Germinal center (tissue), 1 donor: ENCODE measurements around the gene VENTX.

Experiments
- DNase-seq: peaks from one replicate; pipeline ENCODE4 v3.0.0; 2012; ENCODE audit warnings: mixed read lengths, low spot score

VENTX gene, protein sequence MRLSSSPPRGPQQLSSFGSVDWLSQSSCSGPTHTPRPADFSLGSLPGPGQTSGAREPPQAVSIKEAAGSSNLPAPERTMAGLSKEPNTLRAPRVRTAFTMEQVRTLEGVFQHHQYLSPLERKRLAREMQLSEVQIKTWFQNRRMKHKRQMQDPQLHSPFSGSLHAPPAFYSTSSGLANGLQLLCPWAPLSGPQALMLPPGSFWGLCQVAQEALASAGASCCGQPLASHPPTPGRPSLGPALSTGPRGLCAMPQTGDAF

DNA sequence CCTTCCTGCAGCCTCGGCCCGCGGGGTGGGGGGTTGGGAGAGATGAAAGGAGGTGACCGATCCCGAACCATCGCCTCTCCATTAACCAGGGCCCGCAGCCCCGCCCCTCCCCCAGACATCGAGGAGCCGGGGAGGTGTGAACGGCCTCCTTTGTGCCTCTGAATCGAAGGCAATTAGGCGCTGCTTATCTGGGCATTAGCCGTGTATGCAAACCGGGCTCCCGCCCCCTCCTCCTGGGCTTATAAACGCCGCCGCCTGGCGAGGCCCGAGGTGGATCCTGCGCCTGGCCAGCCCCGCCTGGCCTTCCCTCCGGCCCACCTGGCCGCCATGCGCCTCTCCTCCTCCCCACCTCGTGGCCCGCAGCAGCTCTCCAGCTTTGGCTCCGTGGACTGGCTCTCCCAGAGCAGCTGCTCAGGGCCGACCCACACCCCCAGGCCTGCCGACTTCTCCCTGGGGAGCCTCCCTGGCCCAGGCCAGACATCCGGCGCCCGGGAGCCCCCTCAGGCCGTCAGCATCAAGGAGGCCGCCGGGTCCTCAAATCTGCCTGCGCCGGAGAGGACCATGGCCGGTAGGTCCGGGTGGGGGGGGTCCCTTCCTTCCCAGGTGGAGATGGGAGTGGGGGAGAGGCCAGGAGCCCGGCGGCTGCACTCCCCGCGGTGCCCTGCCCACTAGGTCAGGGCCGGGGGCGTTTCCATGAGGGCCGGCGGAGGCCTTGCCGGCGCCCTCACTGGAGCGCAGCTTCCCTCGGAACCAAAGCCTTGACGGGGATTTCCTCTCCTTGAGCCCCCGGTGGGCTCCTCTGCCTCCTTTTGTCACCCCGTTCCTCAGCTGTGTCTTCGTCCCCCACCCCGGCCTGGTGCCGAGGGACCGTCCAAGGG is at the start of gene VENTX:
VENTX (plus strand) TSS at position 268 of the 878 bp plus-strand sequence; CDS start at position 328, 60 bp downstream.
- no peak for DNase-seq

DNA sequence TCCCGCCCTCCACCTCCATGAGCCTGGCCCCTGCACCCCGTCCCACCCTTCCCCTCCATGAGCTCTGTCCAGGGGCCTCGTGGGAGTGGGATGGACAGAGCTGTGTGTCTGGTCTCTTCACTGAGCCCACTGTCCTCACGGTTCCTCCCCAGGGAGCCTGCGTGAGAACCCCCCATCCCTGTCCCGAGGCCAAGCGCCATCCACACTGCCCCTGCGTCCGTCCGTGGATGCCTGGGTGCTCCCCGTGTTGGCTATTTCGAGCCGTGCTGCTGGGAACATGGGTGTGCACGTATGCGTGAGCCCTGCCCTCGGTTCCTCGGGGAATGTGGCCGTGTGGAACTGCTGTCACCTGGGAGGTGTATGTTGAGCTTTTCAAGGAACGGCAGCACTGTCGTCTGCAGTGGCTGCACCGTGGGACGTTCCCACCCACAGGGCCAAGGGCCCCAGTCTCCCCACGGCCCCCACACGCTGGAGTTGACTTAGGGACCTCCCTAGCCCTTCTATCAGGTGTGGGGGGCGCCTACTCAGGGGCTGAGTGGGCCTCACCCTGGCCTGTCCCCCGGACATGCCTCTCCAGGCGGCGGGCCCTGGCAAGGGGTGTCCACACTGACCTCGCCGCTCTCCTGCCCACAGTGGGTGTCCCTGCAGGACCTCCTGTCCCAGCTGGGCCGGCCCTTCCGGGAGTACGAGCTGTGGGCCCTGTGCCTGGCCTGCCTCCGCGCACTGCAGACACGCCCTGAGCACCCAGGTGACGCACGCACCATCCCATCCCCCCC is 49.6 kb upstream of the VENTX start:
- no peak for DNase-seq

DNA sequence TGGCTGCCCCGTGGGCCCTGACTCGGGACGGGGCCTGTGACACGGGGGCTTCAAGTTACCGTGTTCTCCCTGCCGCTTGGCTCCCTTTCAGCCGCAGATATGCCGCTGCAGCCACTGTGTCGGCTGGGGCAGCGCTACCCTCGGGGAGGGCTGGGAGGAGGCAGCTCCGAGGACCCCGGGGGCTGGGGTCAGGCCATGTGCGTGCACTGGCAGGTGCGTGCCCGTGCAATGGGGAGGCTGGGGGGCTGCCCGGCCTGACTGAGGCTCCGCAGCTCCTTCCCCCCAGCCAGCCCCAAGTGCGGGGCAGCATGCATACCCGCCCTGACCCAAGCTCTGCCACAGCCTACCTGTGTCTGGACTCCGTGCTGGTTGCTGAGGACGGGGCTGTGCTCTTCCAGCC is 48.4 kb upstream of the VENTX start:
- DNase-seq = no peak

DNA sequence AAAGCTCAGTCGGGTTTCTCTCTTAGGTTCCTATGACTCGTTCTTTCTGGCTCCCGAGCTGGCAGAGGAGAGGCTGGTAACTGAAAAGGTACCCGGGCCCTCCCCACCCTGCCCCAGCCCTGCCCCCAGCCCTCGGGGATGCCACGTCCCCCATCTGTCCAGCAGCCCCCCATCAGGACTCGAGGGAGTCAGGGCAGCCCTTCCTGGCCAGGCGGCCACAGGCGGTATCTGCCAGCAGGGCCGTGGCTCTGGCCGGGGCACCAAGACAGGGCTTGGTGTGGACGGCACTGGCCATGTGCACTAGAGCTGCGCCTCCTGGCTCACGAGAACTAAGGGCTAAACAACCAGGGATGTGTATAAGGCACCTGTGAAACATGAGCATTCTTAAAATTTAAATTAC is 47.9 kb upstream of the VENTX start:
- DNase-seq = no peak

DNA sequence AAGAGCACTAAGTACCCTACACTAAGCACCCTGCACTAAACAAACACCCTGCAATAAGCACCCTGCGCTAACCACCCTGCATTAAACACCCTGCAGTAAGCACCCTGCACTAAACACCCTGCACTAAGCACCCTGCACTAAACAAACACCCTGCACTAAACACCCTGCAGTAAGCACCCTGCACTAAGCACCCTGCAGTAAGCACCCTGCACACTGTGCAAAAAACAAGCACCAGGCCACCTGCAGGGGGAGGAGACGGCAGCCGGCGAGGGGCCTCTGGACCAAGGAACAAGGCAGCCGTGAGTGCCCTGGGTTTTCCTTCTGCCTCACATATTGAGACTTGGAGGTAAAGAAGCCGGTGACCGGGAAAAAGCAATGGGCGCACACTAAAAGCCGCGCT is 47.4 kb upstream of the VENTX start:
- no peak for DNase-seq

DNA sequence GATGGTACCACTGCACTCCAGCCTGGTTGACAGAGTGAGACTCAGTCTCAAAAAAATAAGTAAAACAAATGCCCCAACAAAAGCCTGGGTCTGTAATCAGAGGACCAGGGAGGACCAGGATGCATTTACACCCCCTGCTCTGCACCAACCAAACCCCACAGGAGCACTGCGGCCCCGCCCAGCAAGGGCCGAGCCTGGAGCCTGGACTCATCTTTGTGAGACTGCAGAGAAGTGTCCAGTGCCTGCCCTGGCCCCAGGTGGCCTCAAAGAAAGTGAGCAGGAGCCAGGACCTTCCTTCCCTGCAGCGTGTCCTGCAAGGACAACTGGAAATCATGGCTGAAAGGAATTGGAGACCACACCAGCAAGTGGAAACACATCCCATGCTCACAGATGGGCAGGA is 46.0 kb upstream of the VENTX start:
- DNase-seq = no peak

DNA sequence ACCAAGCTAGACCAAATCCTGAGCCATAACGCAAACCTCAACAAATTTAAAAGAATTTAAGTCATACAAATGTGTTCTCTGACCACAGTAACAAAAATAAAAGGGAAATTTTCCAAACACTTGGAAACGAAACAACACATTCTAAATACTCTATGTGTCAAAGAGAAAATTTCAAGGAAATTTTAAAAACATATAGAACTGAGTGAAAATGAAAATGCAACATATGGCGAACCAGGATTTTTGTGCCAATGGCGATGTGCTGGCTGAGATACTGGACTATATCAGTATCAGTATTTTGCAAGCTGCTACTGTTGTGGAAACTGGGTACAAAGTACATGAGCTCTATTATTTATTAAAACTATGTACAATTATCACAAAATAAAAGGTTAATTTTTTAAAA is 43.5 kb upstream of the VENTX start:
- DNase-seq = no peak

DNA sequence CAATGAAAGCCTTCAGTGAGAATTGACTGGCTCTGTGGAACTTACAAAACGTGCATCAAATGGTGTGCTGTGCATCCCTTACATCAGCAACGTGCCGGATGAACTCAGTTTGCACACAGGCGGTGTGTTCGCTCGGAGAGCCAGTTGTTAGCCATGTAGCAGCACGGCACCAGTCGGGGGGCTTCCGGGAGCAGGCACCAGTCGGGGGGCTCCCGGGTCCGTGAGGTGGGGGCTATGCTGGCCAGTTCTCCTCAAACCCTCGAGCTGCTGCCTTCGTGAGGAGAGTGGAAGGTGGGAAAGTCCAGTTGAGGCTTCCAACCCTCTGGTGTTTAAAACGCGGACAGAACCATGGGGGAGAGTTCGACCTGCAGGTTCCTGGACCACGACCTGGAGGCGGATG is 42.6 kb upstream of the VENTX start:
- no peak for DNase-seq

DNA sequence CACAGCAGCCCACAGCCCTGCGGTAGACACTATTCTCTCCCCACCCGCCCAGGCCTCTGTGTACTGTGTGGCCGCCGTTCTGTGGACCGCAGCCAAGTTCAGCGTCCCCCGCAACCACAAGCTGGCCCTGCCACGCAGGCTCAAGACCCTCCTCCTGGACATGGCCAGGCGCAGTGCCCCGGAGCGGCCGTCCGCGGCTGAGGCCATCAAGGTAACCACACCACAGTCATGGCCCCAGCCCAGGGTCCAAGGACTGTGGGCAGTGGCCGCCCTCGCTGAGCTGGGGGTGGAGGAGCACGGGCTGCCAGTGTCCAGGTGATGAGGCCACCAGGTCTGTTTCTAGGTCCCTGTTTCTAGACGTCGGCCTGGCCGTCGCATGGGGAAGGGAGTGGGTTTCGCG is 42.0 kb upstream of the VENTX start:
- no peak for DNase-seq

DNA sequence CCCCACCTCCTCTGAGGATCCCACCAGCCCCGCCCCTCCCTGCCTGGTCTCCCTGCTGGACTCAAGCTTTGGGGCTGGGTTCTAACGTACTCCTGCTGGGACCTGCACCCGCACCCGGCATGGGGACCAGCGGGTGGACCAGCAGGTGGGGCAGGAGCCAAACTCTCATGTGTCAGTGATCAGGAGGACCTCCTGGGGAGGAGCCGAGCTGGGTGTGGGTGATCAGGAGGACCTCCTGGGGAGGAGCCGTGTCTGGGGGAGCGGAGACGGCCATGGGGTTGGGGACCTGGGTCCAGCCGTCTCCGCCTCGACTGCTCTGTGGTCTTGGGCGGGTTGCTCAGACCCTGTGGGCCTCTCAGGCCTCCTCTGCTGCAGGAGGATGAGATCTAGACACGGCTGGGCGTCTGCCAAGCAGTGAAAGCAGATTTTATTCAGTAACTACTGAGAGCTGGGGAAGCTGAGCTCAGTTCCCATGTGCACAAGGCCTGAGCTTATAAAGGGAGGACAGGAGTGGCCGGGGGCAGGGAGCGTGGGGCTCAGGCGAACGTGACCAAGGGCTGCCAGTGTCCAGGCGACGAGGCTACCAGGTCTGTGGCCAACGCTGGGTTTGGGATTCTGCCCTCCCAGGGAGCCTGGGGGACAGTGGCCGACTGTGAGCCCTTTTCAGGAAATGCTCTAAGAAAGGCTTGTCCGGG is 41.3 kb upstream of the VENTX start:
- DNase-seq = no peak

DNA sequence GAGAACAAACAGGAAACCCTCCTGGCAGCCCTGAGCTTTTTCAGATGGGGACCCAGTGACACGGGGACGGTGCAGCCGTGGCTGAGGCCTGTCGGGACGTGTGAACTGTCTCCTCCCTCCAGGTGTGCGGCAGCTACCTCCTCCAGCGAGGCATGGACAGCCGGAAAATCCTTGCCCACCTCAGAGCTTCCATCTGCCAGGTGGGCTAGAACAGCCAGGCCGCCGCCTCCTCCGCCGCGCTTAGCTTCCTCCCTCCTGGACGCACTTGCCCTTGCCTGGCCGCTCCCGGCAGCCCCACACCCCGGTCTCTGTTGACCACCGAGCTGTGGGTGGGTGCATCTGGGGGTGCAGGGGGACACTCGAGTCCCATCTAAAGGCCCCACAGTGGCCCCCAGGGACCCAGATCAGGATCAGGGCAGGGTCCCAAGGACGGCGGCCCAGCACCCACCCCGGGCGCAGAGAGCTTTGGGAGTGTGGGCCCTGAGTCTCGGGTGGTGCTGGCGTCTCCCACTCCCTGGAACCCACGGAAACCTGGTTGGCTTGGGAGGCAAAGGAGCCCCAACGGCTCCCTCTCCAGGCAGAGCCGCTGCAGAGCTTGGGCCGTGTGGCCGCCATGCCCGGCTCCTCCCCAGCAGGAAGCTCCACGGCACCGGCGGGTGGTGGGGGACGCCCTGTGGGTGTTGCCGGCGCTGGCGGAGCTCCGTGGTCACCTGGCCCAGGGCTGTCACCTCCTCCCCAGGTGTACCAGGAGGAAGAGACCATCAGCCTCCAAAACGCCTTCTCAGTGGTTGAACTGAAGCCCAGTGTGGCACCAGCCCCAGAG is 40.5 kb upstream of the VENTX start:
- no peak for DNase-seq

DNA sequence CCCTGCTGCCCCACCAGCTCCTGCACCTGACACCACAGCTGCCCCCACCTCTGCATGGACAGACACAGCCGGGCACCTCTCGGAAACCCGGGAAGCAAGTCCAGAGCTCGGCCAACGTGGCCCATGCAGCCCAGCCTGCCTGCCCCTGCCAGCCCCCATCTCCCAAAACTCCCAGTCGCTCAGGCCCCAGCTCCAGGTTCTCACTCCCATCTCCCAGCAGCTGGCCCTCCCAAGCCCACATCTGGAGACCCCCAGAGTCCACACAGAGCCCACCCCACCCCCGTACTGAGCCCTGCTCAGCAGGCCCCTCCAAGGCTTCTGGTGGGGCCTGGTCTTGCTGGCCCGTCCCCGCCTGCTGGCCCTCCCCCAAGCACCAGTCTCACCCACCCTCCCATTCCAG is 39.9 kb upstream of the VENTX start:
- no peak for DNase-seq

DNA sequence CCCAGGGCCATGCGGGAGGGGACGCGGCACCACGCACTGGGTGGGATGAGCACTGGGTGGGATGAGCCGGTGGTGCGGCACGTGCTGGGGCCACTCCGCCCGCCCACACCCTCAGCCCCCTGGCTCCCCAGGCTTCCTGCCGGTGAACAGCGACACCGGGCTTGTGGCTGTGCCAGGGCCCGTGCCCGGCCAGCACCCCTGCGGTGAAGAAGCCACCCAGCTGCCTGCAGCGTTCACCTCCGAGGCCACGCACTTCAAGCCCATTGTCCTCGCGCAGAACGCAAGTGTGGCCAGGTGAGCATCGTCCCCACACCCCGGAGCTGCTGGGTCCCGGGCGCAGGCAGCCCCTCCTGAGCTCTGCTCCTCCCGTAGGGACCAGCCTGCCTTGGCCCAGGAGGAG is 39.4 kb upstream of the VENTX start:
- DNase-seq = no peak

DNA sequence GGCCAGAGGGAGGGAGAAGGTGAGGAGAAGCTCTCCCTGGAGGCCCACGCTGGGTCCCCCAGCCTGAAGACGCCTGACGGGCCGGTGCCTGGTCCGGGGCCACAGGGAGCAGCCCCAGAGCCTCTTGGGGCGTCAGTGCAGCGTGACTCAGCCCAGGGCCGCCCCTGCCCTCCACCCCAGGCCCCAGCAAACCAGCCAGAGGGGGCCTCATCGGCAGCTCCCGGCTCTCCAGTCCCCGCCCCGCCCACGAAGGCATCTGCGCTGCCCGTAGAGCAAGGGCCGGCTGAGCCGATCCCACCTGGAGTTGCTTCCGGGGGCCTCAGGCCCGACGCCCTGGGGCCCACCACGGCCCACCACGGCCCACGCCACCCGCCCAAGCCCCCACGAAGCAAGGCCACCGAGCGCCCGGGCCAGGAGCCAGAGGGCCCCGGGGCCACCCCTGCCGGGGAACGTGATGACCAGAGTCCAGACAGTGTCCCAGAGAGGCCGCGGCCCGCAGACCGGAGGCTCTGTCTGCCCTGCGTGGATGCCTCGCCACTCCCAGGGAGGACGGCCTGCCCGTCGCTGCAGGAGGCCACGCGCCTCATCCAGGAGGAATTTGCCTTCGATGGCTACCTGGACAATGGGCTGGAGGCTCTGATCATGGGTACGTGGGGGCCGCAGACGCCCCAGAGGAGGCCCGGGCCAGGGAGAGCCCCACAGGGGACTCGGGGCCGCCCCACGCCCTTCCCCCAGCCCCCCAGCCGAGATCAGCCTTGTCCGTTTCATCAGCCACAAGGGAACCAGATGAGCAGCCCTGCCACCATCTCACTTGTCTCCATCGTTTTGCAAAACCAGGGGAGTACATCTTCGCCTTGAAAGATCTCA is 38.8 kb upstream of the VENTX start:
- DNase-seq = no peak

DNA sequence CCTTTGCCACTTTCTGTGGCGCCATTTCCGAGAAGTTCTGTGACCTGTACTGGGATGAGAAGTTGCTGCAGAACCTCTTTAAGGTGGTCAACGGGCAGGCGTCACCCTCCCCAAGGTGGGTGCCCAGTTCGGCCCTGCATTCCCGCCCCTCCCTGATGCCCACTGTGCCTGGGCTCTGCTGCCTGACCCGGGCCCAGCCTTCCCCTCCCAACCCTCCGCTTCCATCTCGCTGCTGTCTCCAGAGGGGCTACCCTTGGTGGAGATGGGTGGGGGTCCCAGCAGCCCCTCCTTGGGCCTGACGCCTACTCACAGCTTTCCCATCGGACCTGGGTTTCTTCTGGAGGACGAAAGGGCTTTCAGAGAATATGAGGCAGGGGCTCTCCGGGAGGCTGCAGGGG is 38.2 kb upstream of the VENTX start:
- no peak for DNase-seq

DNA sequence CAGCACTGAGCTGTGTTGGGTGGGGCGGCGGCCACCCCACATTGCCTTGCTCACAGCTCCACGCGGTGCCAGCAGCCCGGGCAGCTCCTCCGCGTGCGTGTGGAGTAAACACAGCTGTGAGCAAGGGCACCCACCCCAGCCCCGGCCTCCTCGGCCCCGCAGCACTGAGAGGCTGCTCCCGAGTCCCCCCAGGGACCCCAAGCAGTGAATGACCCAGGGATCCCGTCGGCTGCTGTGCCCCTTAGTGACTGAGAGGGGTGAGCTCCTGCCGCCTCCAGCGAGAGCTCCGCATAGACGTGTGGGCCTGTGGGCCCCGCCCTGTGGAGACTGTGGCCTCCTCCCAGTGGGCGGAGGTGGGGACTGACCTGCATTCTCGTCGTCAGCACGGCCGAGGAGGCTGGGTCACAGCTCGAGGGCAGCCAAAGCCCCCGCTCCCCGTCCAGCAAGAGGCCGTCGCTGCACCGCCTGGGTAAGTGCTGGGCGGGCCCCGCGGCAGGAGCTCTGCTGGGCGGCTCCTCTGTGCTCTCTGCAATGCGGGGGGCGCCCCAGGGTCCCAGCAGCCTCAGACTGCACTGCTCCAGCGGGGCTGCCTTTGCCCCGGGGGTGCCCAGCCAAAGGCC is 37.6 kb upstream of the VENTX start:
- DNase-seq = no peak

DNA sequence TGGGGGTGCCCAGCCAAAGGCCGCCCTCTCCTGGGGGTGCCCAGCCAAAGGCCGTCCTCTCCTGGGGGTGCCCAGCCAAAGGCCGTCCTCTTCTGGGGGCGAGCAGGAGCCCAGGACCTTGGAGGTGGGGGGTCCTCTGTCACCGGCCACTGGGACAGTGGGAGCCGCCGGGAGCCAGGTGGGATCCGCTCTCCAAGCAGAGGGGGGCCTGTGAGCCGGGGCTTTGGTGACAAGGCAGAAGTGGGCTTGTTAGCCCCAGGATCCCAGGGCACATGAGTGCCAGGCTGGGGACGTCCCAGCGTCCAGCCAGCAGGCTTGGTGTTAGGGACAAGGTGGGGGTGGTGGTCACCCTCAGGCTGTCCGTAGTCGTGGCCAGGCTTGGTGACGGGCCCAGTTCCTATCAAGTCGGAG is 37.0 kb upstream of the VENTX start:
- DNase-seq = no peak

DNA sequence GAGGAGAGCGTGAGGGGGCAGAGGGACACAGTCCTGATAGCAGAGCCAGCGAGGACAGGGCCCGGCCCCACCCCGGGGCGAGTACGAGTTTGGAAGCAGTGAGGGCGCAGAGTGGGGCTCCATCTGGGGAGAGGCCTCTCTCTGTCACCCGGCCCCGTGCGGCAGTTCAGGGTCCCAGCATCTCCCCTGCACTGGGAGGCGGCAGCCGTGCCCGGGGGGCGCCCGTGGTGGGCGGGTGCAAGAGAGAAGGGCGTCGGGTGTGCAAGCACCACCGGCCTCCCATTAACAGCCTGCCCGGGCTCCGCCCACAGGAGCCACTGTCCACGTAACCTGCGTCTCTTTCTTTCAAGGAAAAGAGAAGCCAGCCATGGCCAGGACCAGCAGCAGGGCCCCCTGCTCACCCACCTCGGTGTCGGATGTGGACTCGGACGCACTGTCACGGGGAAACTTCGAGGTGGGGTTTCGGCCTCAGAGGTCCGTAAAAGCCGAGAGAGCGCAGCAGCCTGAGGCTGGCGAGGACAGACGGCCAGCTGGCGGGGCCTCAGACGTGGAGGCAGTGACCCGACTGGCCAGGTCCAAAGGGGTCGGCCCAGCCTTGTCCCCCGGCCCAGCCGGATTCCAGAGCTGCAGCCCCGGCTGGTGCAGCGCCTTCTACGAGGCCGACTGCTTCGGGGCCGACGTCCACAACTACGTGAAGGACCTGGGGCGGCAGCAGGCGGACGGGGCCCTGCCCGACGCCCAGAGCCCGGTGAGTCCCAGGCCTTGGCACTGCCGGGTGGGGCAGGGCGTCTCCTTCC is 36.3 kb upstream of the VENTX start:
- no peak for DNase-seq
